ENCODE measurements around the gene ZNF532.
"Not testable (repeated sequence)": the region's sequence is repeated elsewhere in the genome, so short reads cannot be mapped to it uniquely, and the experiment has no call there.

Gene ZNF532

GRCh38 chr18:58864146-58865032, at the start of gene ZNF532:
TSS of gene ZNF532 (plus strand) at chr18:58864877. CDS start in a region left out here.
- DNase-seq = no peak

- no peak for DNase-seq
These were observed 45.6 kb upstream of the ZNF532 start for GRCh38 chr18:58819051-58819450.

- DNase-seq = no peak
These were observed 44.4 kb upstream of the ZNF532 start for GRCh38 chr18:58820251-58820650.

GRCh38 chr18:58822944-58823343, 41.7 kb upstream of the ZNF532 start:
- DNase-seq = no peak

- no peak for DNase-seq
These were observed 41.3 kb upstream of the ZNF532 start for GRCh38 chr18:58823412-58823811.

GRCh38 chr18:58826926-58827325, 37.8 kb upstream of the ZNF532 start:
- DNase-seq = not testable (repeated sequence)

- DNase-seq = no peak
These were observed 37.2 kb upstream of the ZNF532 start for GRCh38 chr18:58827428-58827827.

GRCh38 chr18:58827886-58828285, 36.8 kb upstream of the ZNF532 start:
- DNase-seq = no peak

- no peak for DNase-seq
These were observed 36.1 kb upstream of the ZNF532 start for GRCh38 chr18:58828399-58829121.

- DNase-seq = no peak
These were observed 35.4 kb upstream of the ZNF532 start for GRCh38 chr18:58829263-58829662.

- DNase-seq = not testable (repeated sequence)
These were observed 34.8 kb upstream of the ZNF532 start for GRCh38 chr18:58829886-58830285.

GRCh38 chr18:58831606-58832005, 33.1 kb upstream of the ZNF532 start:
- peak; percentile 40 for DNase-seq

- no peak for DNase-seq
These were observed 26.4 kb upstream of the ZNF532 start for GRCh38 chr18:58838165-58838860.

GRCh38 chr18:58838946-58839345, 25.7 kb upstream of the ZNF532 start:
- no peak for DNase-seq

- DNase-seq = no peak
These were observed 21.5 kb upstream of the ZNF532 start for GRCh38 chr18:58842978-58843687.

GRCh38 chr18:58843688-58844035, 21.0 kb upstream of the ZNF532 start:
- no peak for DNase-seq

- DNase-seq = no peak
These were observed 19.8 kb upstream of the ZNF532 start for GRCh38 chr18:58844871-58845270.

- DNase-seq = no peak
These were observed 18.6 kb upstream of the ZNF532 start for GRCh38 chr18:58845928-58846724.

- no peak for DNase-seq
These were observed 17.1 kb upstream of the ZNF532 start for GRCh38 chr18:58847383-58848071.

GRCh38 chr18:58848685-58849084, 16.0 kb upstream of the ZNF532 start:
- peak; percentile 70 for DNase-seq

- DNase-seq = no peak
These were observed 13.7 kb upstream of the ZNF532 start for GRCh38 chr18:58850786-58851469.
